C1 segment of cervical spinal cord (tissue), 14 donors: ENCODE data around the gene CCDC7.
"Not testable (repeated sequence)": the region's sequence is repeated elsewhere in the genome, so short reads cannot be mapped to it uniquely, and the experiment has no call there.

ENCODE experiments used
- DNase-seq, 14 donors: peaks; one replicate each; lab custom pipeline; 2025; lab: John Stamatoyannopoulos, UW

Gene CCDC7

DNA sequence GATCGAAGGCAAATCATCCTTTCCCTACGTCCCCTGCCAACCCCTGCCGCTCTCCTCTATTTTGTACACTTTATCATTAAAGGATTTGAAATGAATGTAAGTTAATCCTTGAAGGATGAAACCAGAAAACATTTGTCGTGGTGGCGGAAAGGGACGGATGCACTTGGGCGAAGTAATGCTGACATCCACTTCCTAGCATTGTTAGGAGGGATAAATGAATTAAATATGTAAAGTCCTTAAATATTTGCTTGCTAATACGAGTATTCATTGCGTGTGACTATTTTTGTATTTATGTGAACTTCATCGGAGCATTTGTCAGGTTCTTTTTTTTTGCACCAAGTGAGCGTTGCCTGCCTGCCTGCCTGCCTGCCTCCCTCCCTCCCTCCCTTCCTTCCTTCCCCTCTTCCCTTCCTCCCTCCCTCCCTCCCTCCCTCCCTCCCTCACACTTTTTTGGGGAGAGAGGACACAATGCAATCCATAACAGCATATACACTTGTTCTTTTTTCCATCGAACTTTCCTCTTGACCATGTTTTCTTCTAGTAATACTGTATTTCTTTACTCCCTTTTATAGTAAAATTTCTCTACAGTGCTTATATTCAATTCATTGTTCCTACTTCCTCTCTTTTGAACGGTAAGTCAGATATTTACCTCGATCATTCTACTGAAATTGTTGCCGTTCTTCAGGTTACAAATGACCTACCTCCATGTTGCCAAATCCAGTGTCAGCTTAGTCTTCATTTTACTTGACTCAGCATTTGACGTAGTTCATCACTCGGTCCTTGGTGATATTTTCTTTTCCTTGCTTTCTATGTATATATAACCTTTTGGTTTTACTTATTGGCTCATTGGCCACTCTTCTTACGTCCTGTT, 831 bp downstream of the CCDC7 start:
- DNase-seq = peak in 2 of 14 donors; percentile 20 to 63

DNA sequence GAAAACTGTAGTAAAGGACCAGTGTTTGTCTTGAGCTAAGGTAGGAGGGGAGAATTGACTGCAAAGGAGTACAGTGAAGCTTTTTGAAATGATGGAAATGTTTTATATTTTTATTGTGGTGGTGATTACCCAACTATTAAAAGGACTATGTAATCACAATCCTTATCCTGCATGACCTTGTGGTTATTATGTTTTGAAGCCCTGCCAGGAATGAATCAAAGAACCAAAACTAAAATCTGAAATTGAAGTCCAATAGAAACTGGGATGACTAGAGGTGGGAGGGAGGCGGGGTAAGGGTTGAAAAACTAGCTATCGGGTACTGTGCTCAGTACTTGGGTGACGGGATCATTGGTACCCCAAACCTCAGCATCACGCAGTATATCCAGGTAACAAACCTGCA, 8.2 kb downstream of the CCDC7 start:
- no peak for DNase-seq

DNA sequence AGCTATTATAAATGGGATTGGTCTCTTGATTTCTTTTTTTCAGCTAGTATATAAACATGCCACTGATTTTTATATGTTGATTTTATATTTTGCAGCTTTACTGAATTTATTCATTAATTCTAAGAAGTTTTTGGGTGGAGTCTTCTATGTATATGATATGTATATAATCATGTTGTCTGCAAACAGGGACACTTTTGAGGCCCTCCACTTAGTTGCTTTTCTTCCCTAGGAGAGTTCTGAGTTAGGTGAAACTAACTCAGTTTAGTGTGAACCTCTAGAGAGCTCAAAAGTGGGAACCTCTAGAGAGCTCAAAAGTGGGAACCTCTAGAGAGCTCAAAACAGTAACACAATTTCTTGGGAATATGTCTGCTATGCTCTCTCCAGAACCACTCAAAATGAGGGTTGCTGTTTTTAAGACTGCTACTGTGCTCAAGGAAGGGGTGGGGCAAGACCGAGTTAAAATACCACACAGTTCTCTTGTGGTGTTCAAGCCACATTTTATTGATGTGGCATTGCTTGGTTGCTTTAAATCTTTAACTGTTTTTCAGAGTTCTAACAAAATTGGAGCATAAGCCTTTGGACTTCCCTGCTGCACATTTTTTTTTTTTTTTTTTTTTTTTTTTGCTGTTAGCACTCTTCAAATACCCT, 13.2 kb downstream of the CCDC7 start:
- no peak for DNase-seq

DNA sequence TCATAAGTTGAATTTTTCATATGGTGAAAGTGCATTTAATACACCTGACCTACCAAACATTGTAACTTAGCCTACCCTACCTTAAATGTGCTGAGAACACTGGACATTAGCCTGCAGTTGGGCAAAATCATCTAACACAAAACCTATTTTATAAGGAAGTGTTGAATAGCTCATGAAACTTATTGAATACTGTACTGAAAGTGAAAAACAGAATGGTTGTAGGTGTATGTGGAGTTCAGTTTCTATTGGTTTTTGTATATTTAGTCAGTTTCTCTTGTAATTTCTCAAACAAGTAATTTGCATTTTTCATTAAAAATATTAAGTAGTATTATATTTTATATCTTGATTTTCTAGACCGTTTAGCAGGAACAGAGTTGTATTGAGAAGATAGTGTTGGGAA, 15.3 kb downstream of the CCDC7 start:
- DNase-seq = no peak

DNA sequence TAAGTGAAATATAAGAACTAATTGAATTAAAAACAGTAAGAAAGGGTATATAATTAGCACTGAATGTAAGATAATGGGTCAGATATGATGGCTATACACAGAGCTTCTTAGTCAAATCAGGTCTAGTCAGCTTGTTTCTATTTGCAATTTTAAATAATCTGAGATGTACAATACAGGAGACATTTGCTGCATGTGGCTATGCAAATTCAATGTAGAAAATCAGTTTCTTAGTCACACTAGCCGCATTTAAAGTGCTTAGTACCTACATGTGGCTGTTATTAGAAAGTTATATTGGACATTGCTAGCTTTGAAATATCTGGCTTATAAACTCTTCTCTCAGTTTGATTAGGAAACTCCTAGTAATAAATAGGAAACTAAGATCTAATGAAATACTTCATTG, 25.3 kb downstream of the CCDC7 start:
- no peak for DNase-seq

DNA sequence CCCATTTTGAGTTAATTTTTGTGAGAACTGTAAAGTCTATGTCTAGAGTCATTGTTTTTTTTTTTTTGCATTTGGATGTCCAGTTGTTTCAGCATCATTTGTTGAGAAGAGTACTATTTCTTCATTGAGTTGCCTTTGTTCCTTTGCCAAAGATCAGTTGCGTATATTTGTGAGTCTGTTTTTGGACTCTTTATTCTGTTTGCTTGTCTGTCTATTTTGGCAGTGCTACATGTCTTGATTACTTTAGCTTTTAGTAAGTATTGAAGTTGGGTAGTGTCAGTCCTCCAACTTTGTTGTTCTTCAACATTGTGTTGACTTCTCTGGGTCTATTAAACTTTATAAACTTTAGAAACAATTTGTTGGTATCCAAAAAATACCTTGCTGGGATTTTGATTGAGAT, 31.6 kb downstream of the CCDC7 start:
- no peak for DNase-seq

DNA sequence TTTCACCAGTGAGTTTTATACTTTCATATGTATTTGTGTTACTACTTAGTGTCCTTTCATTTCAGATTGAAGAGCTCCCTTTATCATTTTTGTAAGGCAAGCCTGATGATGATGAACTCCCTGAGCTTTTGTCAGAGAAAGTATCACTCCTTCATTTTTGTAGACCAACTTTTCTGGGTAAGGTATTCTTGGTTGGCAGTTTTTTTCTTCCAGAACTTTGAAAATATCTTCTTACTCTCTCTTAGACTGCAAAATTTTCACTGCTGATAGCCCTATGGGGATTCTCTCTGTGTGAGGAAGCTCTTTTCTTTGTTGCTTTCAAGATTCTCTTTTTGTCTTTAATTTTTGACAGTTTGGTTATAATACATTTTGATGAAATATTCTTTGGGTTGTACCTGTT, 35.7 kb downstream of the CCDC7 start:
- DNase-seq = no peak

DNA sequence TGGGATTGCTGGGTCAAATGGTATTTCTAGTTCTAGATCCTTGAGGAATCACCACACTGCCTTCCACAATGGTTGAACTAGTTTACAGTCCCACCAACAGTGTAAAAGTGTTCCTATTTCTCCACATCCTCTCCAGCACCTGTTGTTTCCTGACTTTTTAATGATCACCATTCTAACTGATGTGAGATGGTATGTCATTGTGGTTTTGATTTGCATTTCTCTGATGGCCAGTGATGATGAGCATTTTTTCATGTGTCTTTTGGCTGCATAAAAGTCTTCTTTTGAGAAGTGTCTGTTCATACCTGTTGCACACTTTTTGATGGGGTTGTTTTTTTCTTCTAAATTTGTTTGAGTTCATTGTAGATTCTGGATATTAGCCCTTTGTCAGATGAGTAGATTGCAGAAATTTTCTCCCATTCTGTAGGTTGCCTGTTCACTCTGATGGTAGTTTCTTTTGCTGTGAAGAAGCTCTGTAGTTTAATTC, 37.1 kb downstream of the CCDC7 start:
- not testable (repeated sequence) for DNase-seq

DNA sequence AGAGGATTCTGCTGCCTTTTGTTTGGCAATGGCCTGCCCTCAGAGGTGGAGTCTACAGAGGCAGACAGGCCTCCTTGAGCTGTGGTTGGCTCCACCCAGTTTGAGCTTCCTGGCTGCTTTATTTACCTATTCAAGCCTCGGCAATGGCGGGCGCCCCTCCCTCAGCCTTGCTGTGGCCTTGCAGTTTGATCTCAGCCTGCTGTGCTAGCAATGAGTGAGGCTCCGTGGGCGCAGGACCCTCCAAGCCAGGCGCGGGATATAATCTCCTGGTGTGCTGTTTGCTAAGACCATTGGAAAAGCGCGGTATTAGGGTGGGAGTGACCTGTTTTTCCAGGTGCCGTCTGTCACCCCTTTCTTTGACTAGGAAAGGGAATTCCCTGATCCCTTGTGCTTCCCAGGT, 42.1 kb downstream of the CCDC7 start:
- not testable (repeated sequence) for DNase-seq

DNA sequence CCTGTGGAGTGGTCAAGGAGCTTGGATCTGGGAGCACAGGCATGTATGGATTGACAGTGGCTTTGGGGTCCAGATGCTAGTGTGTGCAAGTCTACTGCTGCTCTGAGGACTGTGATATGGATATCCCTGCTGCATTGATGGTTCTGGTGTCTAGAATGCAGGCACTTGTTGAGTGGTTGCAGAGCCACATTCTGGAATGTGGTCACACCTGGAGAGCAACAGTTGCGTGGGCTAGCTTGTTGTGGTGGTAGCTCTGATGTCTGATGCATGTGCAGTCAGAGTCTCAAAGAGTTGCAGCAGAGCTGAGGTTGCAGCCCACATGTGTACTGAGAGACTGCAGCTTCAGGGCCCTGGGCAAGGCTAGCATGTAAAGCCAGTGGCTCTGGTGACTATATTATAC, 43.2 kb downstream of the CCDC7 start:
- DNase-seq = no peak

DNA sequence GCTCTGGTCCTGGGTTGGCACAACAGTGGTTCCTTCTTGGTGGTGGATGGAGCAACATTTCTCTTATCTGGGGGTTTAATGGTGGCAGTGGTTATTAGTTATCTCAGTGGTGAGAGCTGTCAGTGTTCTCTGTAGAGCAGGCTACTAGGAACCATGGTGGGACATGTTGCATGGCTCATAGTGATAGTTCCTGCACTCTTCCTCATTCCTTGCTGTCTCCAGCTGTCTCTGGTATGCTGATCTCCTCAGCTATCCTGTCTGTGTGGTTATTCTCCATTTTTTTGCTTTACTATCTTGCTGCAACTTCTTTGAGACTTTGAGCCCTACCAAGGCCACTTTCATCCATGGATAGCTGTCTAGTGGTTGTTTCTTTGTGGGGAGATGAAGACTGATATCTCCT, 44.0 kb downstream of the CCDC7 start:
- DNase-seq = no peak

DNA sequence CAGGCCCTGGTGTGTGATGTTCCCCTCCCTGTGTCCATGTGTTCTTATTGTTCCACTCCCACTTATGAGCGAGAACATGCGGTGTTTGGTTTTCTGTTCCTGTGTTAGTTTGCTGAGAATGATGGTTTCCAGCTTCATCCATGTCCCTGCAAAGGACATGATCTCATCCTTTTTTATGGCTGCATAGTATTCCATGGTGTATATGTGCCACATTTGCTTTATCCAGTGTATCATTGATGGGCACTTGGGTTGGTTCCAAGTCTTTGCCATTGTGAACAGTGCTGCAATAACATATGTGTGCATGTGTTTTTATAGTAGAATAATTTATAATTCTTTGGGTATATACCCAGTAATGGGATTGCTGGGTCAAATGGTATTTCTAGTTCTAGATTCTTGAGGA, 48.6 kb downstream of the CCDC7 start:
- not testable (repeated sequence) for DNase-seq

DNA sequence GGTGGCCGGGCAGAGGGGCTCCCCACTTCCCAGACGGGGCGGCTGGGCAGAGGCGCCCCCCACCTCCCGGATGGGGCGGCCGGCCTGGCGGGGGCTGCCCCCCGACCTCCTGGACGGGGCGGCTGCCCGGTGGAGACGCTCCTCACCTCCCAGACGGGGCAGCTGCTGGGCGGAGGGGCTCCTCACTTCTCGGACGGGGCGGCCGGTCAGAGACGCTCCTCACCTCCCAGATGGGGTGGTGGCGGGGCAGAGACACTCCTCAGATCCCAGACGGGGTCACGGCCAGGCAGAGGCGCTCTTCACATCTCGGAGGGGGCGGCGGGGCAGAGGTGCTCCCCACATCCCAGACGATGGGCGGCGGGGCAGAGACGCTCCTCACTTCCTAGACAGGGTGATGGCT, 54.2 kb downstream of the CCDC7 start:
- not testable (repeated sequence) for DNase-seq

DNA sequence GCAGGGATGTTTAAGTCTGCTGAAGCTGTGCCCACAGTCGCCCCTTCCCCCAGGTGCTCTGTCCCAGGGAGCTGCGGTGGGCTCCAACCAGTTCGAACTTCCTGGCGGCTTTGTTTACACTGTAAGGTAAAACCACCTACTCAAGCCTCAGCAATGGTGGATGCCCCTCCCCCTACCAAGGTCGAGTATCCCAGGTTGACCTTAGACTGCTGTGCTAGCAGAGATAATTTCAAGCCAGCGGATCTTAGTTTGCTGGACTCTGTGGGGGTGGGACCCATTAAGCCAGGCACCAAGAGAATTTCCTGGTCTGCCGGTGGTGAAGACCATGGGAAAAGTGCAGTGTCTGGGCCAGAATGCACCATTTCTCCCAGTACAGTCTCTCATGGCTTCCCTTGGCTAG, 56.0 kb downstream of the CCDC7 start:
- DNase-seq = no peak

DNA sequence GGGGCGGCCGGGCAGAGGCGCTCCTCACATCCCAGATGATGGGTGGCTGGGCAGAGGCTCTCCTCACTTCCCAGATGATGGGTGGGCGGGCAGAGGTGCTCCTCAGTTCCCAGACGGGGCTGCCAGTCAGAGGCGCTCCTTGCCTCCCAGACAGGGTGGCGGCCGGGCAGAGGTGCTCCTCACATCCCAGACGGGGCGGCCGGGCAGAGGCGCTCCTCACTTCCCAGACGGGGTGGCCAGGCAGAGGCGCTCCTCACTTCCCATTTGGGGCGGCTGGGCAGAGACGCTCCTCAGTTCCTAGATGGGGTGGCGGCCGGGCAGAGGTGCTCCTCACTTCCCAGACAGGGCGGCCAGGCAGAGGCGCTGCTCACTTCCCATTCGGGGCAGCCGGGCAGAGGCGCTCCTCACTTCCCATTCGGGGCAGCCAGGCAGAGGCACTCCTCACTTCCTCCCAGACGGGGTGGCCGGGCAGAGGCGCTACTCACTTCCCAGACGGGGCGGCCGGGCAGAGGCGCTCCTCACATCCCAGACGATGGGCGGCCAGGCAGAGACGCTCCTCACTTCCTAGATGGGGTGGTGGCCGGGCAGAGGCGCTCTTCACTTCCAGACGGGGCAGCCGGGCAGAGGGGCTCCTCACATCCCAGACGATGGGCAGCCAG, 60.0 kb downstream of the CCDC7 start:
- DNase-seq = not testable (repeated sequence)

DNA sequence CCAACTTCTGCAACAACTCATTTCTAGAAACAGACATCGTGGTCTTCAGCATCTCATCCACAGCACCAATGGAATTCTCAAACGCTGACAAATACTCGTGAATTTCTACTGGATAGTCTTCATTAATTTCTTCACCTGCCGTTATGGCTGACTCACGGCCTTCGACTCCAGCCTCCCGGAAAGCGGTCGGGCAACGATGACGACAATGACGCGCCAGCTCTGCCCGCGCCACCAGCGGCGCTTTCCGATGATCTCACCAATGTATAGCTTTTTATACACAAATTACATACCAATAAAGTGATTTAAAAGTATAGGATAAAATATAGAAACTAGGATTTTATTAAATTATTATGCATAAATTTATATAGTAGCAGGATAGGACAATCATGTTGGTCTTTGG, 65.7 kb downstream of the CCDC7 start:
- DNase-seq = no peak

DNA sequence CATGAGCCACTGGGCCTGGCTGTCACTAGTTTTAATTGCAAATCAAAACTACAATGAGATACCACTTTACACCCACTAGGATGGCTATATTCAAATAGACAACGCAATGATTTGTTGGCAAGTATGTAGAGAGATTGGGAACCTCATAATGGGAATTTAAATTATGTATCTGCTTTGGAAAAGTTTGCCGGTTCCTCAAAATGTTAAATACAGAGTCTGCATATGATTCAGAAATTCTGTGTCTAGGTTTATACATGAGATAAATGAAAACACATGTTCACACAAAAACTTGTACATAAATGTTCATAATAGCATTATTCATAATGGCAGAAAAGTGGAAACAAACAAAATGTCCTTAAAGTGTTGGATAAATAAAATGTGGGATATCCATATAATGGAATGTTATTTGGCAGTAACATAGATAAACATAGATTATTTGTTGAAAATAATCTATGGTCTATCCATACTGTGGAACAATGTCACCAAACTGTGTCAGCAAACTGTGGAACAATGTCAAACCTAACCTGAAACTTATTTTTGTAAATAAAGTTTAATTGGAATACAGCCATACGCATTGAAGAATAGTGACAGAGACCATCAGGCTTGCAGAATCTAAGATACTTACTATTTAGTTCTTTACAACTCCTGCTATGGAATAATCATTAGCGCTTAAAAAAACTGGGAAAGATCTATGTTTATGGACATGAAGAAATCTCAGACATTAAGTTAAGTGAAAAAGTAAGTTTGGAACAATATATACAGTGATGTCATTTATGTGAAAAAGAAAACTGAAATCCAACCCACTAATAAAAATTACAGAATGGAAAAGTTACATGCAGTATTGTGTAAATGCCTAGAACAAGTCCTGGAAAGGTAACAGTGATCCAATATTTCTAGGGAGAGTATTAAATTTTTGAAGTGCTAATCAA, 70.9 kb downstream of the CCDC7 start:
- DNase-seq = no peak

DNA sequence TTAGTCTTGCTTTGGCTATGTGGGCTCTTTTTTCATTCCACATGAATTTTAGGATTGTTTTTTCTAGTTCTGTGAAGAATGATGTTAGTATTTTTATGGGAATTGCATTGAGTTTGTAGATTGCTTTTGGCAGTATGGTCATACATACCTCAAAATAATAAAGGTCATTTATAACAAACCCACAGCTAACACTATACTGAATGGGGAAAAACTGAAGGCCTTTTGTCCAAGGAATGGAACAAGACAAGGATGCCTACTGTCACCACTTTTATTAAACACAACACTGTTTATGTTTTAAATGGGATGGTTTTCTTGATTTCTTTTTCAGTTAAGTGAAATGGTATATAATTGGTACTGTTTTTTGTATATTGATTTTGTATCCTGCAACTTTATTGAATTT, 84.3 kb downstream of the CCDC7 start:
- no peak for DNase-seq

DNA sequence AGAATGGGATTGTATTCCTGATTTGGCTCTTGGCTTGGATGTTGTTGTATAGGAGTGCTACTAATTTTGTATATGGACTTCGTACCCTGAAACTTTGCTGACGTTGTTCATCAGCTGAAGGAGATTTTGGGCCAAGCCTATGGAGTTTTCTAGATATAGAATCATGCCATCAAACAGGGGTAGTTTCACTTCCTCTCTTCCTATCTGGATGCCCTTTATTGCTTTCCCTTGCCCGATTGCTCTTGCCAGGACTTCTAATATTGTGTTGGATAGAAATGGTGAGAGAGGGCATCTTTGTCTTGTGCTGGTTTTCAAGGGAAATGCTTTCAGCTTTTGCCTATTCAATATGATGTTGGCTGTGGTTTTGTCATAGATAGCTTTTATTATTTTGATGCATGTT, 92.3 kb downstream of the CCDC7 start:
- no peak for DNase-seq

DNA sequence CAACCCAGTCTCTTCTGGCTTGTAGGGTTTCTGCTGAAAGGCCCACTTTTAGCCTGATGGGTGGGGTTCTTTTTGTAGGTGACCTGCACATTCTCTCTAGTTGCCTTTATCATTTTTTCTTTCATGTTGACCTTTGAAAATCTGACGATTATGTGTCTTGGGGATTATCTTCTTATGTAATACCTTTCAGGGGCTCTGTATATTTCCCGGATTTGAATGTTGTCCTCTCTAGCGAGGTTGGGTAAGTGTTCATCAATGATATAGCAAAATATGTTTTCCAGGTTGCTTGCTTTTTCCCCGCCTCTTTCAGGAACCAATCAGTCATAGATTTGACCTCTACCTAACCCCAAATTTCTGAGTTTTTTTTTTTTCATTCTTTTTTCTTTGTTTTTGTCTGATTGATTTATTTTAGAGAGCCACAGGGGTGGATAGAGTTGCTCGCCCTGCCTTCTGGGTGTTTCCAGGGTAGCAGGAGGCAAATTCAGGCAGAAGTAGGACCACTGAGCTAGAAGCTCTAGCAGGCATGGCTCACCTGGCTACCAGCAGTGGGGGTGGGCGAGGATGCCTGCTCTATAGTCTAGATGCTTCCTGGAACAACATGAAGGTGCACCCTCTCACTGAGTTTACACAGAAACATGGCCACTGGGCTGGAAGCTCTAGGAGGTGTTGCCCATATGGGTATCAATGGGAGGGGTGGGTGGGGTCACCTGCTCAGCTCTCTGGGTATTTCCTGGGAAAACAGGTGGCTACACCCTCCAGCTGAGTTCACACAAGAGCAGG, 94.9 kb downstream of the CCDC7 start:
- DNase-seq = no peak

DNA sequence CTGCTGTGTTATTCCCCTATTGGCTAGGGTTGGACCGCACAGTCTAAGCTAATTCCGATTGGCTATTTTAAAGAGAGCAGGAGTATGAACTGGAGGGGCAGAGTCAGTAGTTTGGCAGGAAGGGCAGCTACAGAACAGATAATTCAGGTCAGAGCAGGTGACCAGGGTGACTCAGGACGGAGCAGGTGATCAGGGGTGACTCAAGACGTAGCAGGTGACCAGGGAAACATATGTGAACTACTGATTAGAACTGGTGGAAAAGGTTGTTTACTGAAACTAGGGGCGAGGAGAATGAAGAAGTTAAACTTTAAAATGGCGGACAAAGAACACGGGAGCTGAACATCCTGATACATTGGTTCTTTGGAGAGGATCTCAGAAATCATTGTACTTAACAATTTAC, 102.3 kb downstream of the CCDC7 start:
- no peak for DNase-seq
